Measurements from ENCODE around the gene PCDHB11.
"Not testable (repeated sequence)": the region's sequence is repeated elsewhere in the genome, so short reads cannot be mapped to it uniquely, and the experiment has no call there.

PCDHB11 gene

GRCh38 chr5:141172381-141173204 lies 26.8 kb upstream of the PCDHB11 start, which contains the start of gene PCDHB7:
PCDHB7 (plus strand) TSS chr5:141172644; CDS start chr5:141172836, 192 bp downstream.
- in situ Hi-C loops (cut with MboI; ENCODE audit: low pct_unique_long_range_greater_than_20kb, low sequenced_read_pairs, unreplicated experiment): no loop called here
- no peak for DNase-seq (ENCODE audit: low spot score)
- TF ChIP-seq CTCF (IDR thresholded peaks at IDR 0.05; ENCODE audit: extremely low read depth, insufficient read depth, missing control alignments): peak; percentile 28

GRCh38 chr5:141174291-141175104 lies 24.9 kb upstream of the PCDHB11 start:
- in situ Hi-C loops (cut with MboI; ENCODE audit: low pct_unique_long_range_greater_than_20kb, low sequenced_read_pairs, unreplicated experiment); DNase-seq (ENCODE audit: low spot score): not testable (repeated sequence)

GRCh38 chr5:141175933-141176332 lies 23.5 kb upstream of the PCDHB11 start:
- DNase-seq (ENCODE audit: low spot score): no peak
- no peak for TF ChIP-seq CTCF (IDR thresholded peaks at IDR 0.05; ENCODE audit: extremely low read depth, insufficient read depth, missing control alignments)
- in situ Hi-C loops (cut with MboI; ENCODE audit: low pct_unique_long_range_greater_than_20kb, low sequenced_read_pairs, unreplicated experiment): no loop called here

- in situ Hi-C loops (cut with MboI; ENCODE audit: low pct_unique_long_range_greater_than_20kb, low sequenced_read_pairs, unreplicated experiment); DNase-seq (ENCODE audit: low spot score): not testable (repeated sequence)
These were observed 21.7 kb upstream of the PCDHB11 start, which contains the start of gene PCDHB8 for GRCh38 chr5:141177577-141178191. PCDHB8 (plus strand) TSS chr5:141177790; CDS start chr5:141178035, 245 bp downstream.

- in situ Hi-C loops (cut with MboI; ENCODE audit: low pct_unique_long_range_greater_than_20kb, low sequenced_read_pairs, unreplicated experiment); DNase-seq (ENCODE audit: low spot score): not testable (repeated sequence)
These were observed 20.1 kb upstream of the PCDHB11 start for GRCh38 chr5:141179371-141179770.

- in situ Hi-C loops (cut with MboI; ENCODE audit: low pct_unique_long_range_greater_than_20kb, low sequenced_read_pairs, unreplicated experiment); DNase-seq (ENCODE audit: low spot score): not testable (repeated sequence)
These were observed 19.6 kb upstream of the PCDHB11 start for GRCh38 chr5:141179876-141180275.

GRCh38 chr5:141180313-141180712 lies 19.1 kb upstream of the PCDHB11 start:
- TF ChIP-seq CTCF (IDR thresholded peaks at IDR 0.05; ENCODE audit: extremely low read depth, insufficient read depth, missing control alignments): no peak
- in situ Hi-C loops (cut with MboI; ENCODE audit: low pct_unique_long_range_greater_than_20kb, low sequenced_read_pairs, unreplicated experiment): no loop called here
- DNase-seq (ENCODE audit: low spot score): no peak

- in situ Hi-C loops (cut with MboI; ENCODE audit: low pct_unique_long_range_greater_than_20kb, low sequenced_read_pairs, unreplicated experiment): no loop called here
- TF ChIP-seq CTCF (IDR thresholded peaks at IDR 0.05; ENCODE audit: extremely low read depth, insufficient read depth, missing control alignments): no peak
- DNase-seq (ENCODE audit: low spot score): no peak
These were observed 17.2 kb upstream of the PCDHB11 start, which contains the start of gene PCDHB16 for GRCh38 chr5:141182248-141182647. PCDHB16 (plus strand) TSS chr5:141182387; CDS start chr5:141182560, 173 bp downstream.

- DNase-seq (ENCODE audit: low spot score); in situ Hi-C loops (cut with MboI; ENCODE audit: low pct_unique_long_range_greater_than_20kb, low sequenced_read_pairs, unreplicated experiment): not testable (repeated sequence)
These were observed 15.1 kb upstream of the PCDHB11 start for GRCh38 chr5:141184117-141184855.

Measured in GM13977 (cell line).